Head of caudate nucleus (tissue), 42 donors: ENCODE results near the gene PHPT1.

Source experiments
- DNase-seq, 42 donors: peaks; one replicate each; pipeline versions ENCODE4 v3.0.0 to v3.0.0-alpha.2; 2020 to 2021; ENCODE audit warnings: mixed read lengths in 7 of 42
- intact Hi-C: fragments of 100-400 bp; cut with DNase I; formaldehyde crosslinking; loops from one replicate; pipeline ENCODE4 v1.15.0; 2022

PHPT1 gene

DNA sequence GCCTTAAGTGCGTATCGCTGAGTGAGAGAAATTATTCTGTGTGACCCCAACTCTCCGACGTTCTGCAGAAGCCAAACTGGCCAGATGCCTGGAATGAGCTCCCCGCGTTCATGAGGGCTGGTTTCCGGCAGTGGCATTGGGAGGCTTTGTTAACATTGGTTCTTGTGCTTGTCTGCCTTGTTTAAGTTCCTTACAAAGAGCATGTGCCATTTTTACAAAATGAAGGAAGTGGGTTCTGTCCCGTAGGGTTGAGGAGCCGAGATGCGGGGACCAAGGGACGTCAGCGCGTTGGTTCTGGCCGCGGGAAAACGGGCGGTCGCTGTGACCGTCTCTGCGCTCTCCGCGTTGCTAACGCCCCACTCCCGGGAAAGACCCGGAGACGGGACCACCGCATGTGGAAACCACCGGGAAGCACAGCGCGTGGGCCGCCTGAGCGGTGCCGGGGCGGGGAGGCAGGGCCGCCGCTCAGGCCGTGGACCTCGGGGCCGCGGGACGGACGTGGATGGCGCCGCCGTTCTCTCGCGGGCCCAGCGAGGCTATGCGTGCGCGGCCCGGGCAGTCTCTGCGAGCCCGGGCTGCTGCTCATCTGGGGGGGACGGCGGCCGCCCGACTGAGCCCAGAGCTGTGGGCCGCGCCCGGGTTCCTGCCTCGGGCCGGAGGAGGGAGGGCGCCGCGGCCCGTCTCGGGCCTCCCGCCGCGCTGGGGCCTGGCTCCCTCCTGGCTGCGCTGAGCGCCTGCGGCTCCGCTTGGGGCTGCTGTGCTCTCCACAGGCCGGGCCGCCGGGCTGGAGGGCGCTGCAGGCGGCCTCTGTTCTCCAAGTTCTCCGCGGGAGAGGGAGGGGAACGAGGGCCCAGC lies 28.0 kb upstream of the PHPT1 start:
- intact Hi-C loops = no loop called here
- DNase-seq = peak in 2 of 42 donors; percentile 46 to 56

- no peak for DNase-seq
- intact Hi-C loops = no loop called here
These were observed 27.2 kb upstream of the PHPT1 start for GRCh38 chr9:136821826-136822544.

DNA sequence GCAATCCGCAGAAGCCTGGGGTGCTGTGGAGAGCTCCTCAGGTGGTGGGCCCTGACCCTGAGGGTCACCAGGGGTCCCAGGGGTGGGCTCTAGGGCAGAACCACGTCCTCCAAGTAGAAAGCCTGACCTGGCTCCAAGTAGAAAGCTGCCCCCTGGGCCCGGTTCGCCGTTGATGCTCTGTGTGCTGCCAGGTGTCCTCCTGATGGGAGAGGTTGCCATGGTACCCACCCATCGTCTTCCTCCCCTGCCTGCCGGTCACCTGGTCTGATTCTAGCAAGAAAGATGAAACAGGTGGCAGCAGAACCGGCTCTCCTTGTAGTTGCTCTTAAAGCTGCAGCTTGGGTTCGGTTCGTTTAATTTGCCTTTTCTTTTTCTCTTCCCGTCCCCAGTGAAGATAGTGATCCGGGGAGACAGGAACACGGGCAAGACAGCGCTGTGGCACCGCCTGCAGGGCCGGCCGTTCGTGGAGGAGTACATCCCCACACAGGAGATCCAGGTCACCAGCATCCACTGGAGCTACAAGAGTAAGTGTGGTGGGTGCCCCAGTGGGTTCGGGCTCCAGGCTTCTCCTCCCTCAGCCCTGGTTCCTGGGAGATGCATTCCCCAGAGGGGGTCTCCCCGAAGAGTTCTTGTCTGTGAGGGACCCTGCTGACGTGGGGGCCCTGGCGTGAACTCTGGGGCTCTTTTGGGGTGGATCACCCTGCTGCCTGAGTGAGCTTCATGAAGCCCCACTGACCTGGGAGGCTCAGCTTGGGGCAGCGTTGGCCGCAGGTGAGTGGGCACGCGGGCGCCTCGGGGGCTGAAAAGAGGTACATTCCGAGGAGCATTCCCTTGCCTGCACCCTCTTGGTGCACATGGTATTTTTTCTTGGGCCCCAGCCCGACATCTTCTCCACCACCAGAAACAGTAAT lies 25.8 kb upstream of the PHPT1 start:
- intact Hi-C loops = no loop called here
- DNase-seq = peak in 32 of 42 donors; percentile 40 to 89 (median 66)

- DNase-seq = peak in 28 of 42 donors; percentile 28 to 87 (median 62)
- intact Hi-C loops = no loop called here
These were observed 24.5 kb upstream of the PHPT1 start for GRCh38 chr9:136824496-136825225.

GRCh38 chr9:136825295-136826187 lies 23.7 kb upstream of the PHPT1 start:
- intact Hi-C loops = no loop called here
- no peak for DNase-seq

DNA sequence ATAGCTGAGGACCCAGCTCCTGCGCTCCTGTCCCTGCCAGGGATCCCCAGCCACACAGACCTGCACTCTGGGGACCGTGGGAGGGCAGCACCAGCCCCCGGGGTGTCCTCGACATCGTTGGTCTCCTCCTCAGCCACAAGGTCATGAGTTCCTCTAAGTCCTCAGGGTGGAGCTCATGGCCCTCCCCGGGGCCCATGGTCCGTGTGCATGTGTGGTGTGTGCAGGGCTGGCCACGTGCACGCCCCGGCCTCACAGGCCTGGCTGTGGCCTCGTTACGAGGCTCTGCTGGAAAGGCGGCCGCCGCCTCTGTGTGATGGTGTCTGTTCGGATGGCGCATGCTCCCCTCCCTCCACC lies 23.0 kb upstream of the PHPT1 start:
- DNase-seq = no peak
- intact Hi-C loops = no loop called here

DNA sequence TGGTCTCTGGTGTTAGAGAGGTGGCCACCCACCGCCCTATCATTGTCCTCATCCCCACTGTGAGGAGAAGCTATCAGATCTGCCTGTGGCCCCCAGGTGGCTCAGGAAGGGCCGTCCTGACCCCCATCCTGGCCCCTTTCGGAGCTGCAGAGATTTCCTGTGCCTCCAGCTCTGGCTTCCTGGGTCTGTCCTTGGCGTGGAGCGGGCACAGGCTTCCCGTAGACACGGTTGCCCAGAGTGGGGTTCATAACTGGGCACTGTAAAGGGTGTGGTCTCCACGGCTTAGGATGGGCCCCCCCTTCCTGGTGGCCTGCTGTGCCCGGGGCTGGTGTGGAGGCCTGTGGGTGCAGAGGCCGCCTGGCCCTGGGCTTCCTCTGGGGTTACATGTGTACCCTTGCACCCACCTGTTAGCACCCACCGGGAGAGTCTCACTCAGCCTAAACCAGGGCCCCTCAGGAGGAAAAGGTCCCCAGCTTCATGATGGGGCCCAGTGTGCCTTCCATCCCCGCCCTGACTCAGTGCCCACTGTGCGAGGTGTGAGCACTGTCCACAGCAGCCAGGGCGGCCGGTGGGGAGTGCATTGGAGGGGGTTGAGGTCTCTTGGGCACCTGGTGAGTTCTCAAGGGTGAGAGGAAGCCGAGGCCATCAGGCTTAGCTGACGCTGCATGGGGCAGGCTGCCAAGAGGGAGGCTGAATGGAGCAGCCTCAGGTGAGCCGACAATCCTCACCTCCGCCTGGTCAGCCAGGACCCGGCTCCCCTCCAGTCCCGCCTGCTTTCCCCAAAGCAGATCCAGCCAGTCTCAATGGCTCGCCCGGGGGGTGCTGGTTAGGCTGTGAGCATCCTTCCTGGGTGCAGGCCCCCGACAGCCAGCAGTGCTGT lies 22.3 kb upstream of the PHPT1 start:
- intact Hi-C loops = no loop called here

GRCh38 chr9:136827794-136828473 lies 21.3 kb upstream of the PHPT1 start:
- intact Hi-C loops = no loop called here

More for the DNA sequence above, 22.3 kb upstream of the PHPT1 start:
- DNase-seq = no peak

DNA sequence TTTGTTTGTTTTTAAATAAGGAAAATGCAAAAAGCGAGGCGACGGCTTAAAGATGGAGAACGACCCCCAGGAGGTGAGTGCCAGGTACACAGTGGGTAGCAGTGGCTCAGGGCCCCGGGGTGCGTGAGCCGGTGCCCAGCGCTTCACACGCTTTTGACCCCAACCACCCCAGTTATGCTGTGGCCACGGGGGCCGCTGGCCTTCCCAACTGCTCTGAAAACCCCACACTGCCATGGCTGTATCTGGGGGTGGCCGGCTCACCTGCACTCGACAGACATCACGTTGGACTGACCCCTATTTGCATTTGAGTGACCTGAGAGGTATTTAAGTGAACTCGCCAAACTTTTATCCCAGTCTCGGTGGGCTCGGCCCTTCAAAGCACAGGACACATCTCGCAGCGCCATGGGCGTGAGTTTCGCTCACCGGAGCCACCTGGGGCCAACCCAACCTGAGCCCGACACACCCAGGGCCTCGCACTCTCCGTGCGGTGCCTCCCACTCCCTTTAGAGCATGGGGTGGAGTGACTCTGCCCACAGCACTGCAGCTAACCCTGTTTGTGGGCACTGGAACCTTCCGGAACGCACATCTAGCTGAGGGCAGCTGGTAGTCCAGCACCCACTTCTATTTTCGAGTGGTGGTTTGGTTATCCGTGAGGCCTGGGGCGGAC lies 20.6 kb upstream of the PHPT1 start:
- intact Hi-C loops = no loop called here
- no peak for DNase-seq

More at GRCh38 chr9:136827794-136828473, 21.3 kb upstream of the PHPT1 start:
- DNase-seq = no peak

DNA sequence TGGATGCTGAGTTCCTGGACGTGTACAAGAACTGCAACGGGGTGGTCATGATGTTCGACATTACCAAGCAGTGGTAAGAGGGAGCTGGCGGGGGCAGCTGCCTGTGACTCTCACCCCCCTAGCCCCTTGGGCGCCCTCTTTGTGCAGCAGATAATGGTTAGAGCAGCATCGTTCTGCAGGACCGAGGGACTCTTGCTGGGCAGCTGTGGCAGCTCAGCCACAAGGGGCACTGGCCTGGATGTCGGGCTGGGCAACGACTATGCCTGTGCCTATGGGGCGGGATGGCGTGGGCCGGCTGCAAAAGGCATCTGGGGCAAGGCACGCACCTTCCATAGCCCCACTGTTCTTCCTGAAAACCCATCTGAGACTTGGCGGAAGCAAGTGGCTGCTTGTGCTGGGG lies 19.8 kb upstream of the PHPT1 start:
- DNase-seq = no peak
- intact Hi-C loops = no loop called here

DNA sequence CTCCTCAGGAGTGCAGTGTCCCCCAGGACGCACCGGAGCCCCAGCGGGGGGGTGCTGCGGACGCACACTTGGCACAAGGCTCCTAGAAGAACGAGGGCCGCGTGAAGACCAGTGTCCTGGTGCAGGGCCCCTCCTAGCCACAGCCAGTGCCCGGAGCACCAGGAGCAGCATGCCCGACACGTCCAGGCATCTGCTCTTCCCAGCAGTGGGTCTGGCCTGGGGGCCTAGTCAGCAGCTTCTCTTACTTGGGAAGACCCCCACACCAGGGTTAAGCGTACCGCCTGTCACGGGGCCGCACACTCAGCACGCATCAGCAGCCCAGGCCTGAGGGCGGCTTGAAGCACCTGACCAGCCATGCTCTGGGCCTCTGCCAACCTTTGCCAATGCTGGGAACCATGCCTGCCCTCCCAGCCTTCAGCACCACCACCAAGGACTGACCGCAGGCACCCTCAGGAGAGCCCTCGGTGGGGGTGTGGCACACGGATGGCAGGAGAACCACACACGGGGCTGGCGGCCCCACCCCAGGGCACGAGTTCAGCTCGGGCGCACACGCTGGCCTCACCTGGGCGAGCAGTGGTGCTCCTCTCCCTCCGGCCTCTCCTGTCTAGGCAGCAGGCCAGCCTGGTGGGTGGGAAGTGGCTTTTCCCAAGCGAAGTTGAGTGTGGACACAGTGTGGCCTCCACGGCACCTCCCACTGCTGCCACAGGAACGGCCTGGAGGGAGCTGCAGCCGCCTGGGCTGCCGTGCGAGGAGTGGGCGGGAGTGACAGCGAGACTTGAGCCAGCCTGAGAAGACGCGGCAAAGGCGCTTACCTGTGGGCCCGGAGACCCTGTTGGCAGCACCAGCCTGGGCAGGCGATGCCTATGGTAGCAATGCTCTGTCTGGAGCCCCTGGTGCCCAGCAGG lies 19.0 kb upstream of the PHPT1 start:
- intact Hi-C loops = no loop called here
- peak in 2 of 42 donors; percentile 1 to 2 for DNase-seq

DNA sequence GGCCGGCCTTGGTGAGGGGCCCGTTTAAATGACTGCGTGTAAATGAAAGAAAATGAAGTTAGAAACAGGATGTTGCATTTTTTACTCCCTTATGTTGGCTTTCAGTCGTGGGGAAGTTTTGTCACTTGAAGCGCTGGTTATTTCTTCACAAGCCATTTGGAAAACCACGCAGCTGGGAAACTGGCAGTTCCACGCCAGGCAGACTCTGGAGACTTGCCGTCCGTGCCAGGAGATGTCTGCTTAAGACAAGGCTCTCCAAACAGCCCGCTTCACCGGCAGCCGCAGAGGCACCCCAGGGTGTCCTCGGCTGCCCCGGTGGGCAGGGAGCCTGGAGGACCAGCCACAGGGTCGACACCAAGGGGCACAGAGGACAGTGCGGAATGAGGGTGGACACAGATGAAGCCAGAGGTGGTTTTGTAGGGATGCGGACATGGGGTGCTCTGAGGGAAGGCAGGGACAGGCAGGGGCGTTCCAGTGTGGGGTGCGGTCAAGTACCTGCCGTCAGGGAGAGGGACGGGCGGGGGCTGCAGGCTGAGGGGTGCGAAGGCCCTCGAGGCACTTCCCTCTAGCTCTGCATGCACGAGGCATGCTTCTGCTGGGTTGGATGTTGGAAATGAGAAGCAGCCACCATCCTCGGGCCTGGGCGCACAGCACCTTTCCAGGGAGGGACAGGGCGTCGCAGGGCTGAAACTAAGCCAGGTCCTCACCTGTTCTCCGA lies 18.0 kb upstream of the PHPT1 start:
- DNase-seq = peak in 1 of 42 donors; percentile 2
- intact Hi-C loops = no loop called here

DNA sequence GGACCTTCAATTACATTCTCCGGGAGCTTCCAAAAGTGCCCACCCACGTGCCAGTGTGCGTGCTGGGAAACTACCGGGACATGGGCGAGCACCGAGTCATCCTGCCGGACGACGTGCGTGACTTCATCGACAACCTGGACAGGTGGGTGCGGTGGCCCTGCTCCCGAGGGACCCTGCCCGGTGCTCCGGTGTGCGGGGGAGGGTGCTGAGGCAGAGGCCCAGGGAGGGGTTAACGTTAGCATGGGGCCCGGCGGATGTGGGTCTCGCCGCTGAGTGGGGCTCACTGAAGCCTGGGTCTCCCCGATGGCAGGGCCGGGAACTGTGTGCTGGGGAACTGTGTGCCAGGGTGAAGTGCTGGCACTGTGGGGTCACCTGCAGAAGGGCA lies 17.5 kb upstream of the PHPT1 start:
- no peak for DNase-seq
- intact Hi-C loops = no loop called here

GRCh38 chr9:136832581-136832980 lies 16.6 kb upstream of the PHPT1 start:
- intact Hi-C loops = no loop called here
- peak in 29 of 42 donors; percentile 34 to 85 (median 71) for DNase-seq
